ENCODE measurements around the gene RAB6C. TPM values are rescaled to one million over a fixed set of nuclear protein-coding genes. Genes with fewer than 3 reads are reported as not detected.

Gene RAB6C
- 2.5 TPM for total RNA-seq

DNA sequence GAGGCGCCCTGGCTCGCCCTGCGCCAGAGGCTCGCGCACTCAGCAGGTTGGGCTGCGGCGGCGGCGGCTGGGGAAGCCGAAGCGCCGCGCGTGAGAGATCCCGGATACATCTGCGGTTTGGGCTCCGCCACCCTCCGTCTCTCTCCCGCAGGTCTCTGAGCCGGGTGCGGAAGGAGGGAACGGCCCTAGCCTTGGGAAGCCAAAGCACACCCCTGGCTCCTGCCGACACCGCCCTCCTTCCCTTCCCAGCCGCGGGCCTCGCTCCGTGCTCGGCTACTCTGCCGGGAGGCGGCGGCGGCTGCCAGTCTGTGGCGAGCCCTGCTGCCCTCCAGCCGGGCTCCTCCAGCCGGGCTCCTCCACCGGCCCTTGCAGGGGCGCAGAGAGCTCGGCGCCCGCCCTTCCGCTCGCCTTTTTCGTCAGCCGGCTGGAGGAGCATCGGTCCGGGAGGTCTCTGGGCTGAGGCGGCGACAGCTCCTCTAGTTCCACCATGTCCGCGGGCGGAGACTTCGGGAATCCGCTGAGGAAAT is at the start of gene RAB6C:
TSS of gene RAB6C (plus strand) at position 38 of the 527 bp plus-strand sequence. CDS start at position 488, 450 bp downstream.

Other genes starting within 250 kb of the RAB6C start
- gene POTEF, start 149.6 kb downstream of the RAB6C start, total RNA-seq, result 0.23 TPM
- 9.2 TPM for gene CCDC74B, start 165.4 kb downstream of the RAB6C start, total RNA-seq
- 14.1 TPM for gene SMPD4, start 201.9 kb downstream of the RAB6C start, total RNA-seq
- gene MZT2B, start 202.6 kb downstream of the RAB6C start, total RNA-seq, result 85.1 TPM
- gene TUBA3E, start 218.8 kb downstream of the RAB6C start, total RNA-seq, result not detected

All from diencephalon (tissue), 1 donor.